Naive thymus-derived CD4-positive, alpha-beta T cell (primary cell): ENCODE data around the gene ATP13A5. TPM values are rescaled to one million over a fixed set of nuclear protein-coding genes. Genes with fewer than 3 reads are reported as not detected.

Source experiments
- ATAC-seq: fragments of 150-1000 bp; cut with Tn5 transposase; 2 replicates; pipeline ENCODE4 v1.10.0; 2021; ENCODE audit warnings: mild to moderate bottlenecking, moderate library complexity
- CTCF ChIA-PET: fragments of 350-600 bp; sonication (Branson Sonifier 250); formaldehyde crosslinking; loops from one replicate; lab custom pipeline; 2021; ENCODE audit warnings: antibody characterized with exemption; lab: Charles Lee
- POLR2A ChIA-PET: fragments of 350-600 bp; sonication (Branson Sonifier 250); formaldehyde crosslinking; loops from one replicate; lab custom pipeline; 2021; ENCODE audit warnings: antibody characterized with exemption, inconsistent platforms; lab: Charles Lee
- DNase-seq, 9 donors: peaks; one replicate each; pipeline versions ENCODE4 v3.0.0 to v3.0.0-alpha.2; 2020 to 2022; ENCODE audit warnings: mixed read lengths in 1 of 9
- H3K27ac ChIP-seq: one replicate; pipeline ENCODE4 v1.7.0; 2013; ENCODE audit warnings: mild to moderate bottlenecking, low read depth, low read length, moderate library complexity
- H3K27me3 ChIP-seq, 2 donors: one replicate each; pipeline ENCODE4 v1.7.0; 2013; ENCODE audit warnings: low read length in 2 of 2, mild to moderate bottlenecking in 2 of 2, moderate library complexity in 2 of 2; ENCODE audit not compliant: control insufficient read depth in 2 of 2, insufficient read depth in 2 of 2
- H3K36me3 ChIP-seq, 3 experiments: 1 replicate in 2 of 3; 2 replicates in 1 of 3; pipeline ENCODE4 v1.7.0; 2013; ENCODE audit warnings: low read length in 3 of 3, mild to moderate bottlenecking in 3 of 3, moderate library complexity in 1 of 3; ENCODE audit not compliant: insufficient read depth in 3 of 3, control insufficient read depth in 2 of 3
- H3K4me1 ChIP-seq, 2 donors: one replicate each; pipeline ENCODE4 v1.7.0; 2013; ENCODE audit warnings: low read length in 2 of 2, mild to moderate bottlenecking in 2 of 2, moderate library complexity in 1 of 2; ENCODE audit not compliant: control insufficient read depth in 2 of 2, insufficient read depth in 2 of 2
- H3K4me3 ChIP-seq: 2 replicates; pipeline ENCODE4 v1.7.0; 2013; ENCODE audit warnings: mild to moderate bottlenecking, low read length
- H3K9me3 ChIP-seq, 3 experiments: 1 replicate in 2 of 3; 2 replicates in 1 of 3; pipeline ENCODE4 v1.7.0; 2013; ENCODE audit warnings: low read length in 3 of 3; ENCODE audit not compliant: control insufficient read depth in 2 of 3
- H3K27ac Mint-ChIP-seq, 9 donors: one replicate each; pipeline ENCODE4 v1.8.0; 2020 to 2022; ENCODE audit warnings: mixed read lengths in 9 of 9, mild to moderate bottlenecking in 8 of 9, moderate library complexity in 5 of 9, inconsistent platforms in 2 of 9
- H3K27me3 Mint-ChIP-seq, 5 donors: one replicate each; pipeline ENCODE4 v1.8.0; 2021 to 2022; ENCODE audit warnings: mixed read lengths in 5 of 5, mild to moderate bottlenecking in 1 of 5
- H3K36me3 Mint-ChIP-seq, 5 donors: one replicate each; pipeline ENCODE4 v1.8.0; 2020 to 2022; ENCODE audit warnings: mixed read lengths in 5 of 5, mild to moderate bottlenecking in 3 of 5, inconsistent platforms in 1 of 5
- H3K4me1 Mint-ChIP-seq, 7 donors: one replicate each; pipeline ENCODE4 v1.8.0; 2020 to 2022; ENCODE audit warnings: mixed read lengths in 7 of 7, mild to moderate bottlenecking in 3 of 7, inconsistent platforms in 1 of 7
- H3K4me3 Mint-ChIP-seq, 10 donors: one replicate each; pipeline ENCODE4 v1.8.0; 2020 to 2022; ENCODE audit warnings: mild to moderate bottlenecking in 10 of 10, mixed read lengths in 10 of 10, moderate library complexity in 6 of 10, inconsistent platforms in 2 of 10
- H3K9me3 Mint-ChIP-seq, 11 donors: one replicate each; pipeline ENCODE4 v1.8.0; 2020 to 2022; ENCODE audit warnings: mixed read lengths in 11 of 11, mild to moderate bottlenecking in 4 of 11, inconsistent platforms in 1 of 11, moderate library complexity in 1 of 11
- intact Hi-C, 2 donors: fragments of 100-400 bp; cut with micrococcal nuclease; formaldehyde crosslinking; loops; one replicate each; pipeline ENCODE4 v1.15.1; 2023
- polyA plus RNA-seq, 2 donors: library from polyadenylated mRNA; unstranded; fragments of 300-500 nt; fragmentation: Illumina TruSeq; gene quantifications; one replicate each; pipeline ENCODE4 v1.2.3, GENCODE V29; 2021
- total RNA-seq, 6 experiments: library from RNA in 5 of 6; stranded (reverse) in 5 of 6; gene quantifications; 1 replicate in 5 of 6; 2 replicates in 1 of 6; pipeline ENCODE4 v1.2.3 and lab custom pipeline; 2021 to 2026

The ATP13A5 gene
- total and polyA plus RNA-seq, 7 experiments from 2014 or later, result not detected

DNA sequence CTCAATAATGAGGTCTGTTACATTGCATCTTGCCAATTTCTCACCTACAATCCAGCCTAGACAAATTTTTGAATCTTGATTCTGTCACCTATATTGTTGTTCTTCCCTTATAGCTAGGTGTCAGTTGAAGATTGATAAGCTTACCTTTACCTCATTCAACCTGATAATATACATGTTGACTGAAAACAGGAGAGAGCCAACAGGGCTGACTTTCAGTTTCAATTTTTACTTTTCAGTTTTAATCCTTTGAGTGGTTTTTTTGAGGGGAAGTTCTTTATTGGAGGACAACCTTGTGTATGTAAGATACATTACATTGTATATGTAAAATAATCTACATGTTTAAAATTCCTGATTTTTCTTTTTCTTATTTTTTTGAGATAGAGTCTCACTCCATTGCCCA, 5.8 kb downstream of the ATP13A5 start:
- Histone ChIP-seq H3K4me1 (no peaks in the 10 kb centered on the region), H3K4me3 (no peak overlapping the region), H3K36me3 (no peaks in the 10 kb centered on the region), H3K27me3 (no peaks in the 10 kb centered on the region), H3K27ac (no peak overlapping the region), H3K9me3 (no peaks in the 10 kb centered on the region)
- no peaks in the 10 kb centered on the region for H3K36me3 Mint-ChIP-seq
- CTCF ChIA-PET, result no interaction called here
- peaks cover 0 to 5% (median 0%) of the 10 kb centered on the region in 7 donors for H3K4me1 Mint-ChIP-seq
- no peak overlapping the region for H3K27ac Mint-ChIP-seq
- no peak for ATAC-seq
- no peak for DNase-seq
- intact Hi-C loops, result no loop called here
- H3K4me3 Mint-ChIP-seq, result no peak overlapping the region
- peaks cover 4 to 25% (median 16%) of the 10 kb centered on the region in 5 donors for H3K27me3 Mint-ChIP-seq
- H3K9me3 Mint-ChIP-seq, result no peaks in the 10 kb centered on the region
- POLR2A ChIA-PET, result no interaction called here

DNA sequence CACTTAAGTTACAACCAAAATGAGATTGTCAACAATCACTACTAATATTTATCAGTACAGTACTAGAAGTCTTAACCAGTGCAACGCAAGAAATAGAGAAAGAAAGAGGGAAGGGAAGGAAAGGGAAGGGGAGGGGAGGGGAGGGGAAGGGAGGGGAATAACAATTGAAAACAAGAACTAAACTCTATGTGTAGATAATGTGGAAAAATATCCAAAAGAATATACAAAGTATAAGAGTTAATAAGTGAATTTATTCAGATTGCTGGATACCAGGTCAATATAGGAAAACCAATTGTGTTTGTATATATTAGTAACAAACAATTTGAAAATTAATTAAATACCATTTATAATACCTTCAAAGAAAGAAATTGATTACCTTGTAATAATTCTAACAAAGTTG, 10.7 kb downstream of the ATP13A5 start:
- Histone ChIP-seq H3K4me3 (no peak overlapping the region), H3K27me3 (no peaks in the 10 kb centered on the region), H3K9me3 (no peaks in the 10 kb centered on the region), H3K36me3 (no peaks in the 10 kb centered on the region), H3K27ac (no peak overlapping the region), H3K4me1 (no peaks in the 10 kb centered on the region)
- no peaks in the 10 kb centered on the region for H3K36me3 Mint-ChIP-seq
- no peak overlapping the region for H3K4me3 Mint-ChIP-seq
- intact Hi-C loops, result no loop called here
- peaks cover 0 to 4% (median 0%) of the 10 kb centered on the region in 7 donors for H3K4me1 Mint-ChIP-seq
- ChIA-PET CTCF (no interaction called here), POLR2A (no interaction called here)
- H3K9me3 Mint-ChIP-seq, result no peaks in the 10 kb centered on the region
- H3K27ac Mint-ChIP-seq, result no peak overlapping the region
- DNase-seq (no peak), ATAC-seq (no peak)
- peaks cover 15 to 24% (median 17%) of the 10 kb centered on the region in 5 donors for H3K27me3 Mint-ChIP-seq

DNA sequence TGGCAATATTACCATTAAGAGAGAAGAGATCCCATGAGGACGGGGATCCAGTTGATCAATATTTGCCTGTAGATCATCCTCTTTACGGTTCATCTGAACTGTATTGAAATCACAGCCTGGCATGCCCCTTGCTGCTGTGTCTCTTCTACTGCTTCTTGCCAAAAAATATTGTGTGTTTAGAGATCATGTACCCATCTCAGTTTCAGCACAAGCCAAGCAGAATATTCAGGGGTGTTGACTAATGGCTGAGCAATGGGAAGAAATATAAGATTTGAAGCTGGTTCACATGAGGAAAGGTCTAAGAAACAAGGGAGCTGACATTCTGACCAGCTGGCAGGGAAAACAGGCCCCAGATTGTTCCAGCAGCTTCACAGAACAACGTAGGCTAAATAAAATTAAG, 21.3 kb downstream of the ATP13A5 start:
- ATAC-seq, result no peak
- ChIA-PET CTCF (no interaction called here), POLR2A (no interaction called here)
- intact Hi-C loops, result no loop called here
- Mint-ChIP-seq H3K4me3 (no peak overlapping the region), H3K36me3 (no peaks in the 10 kb centered on the region), H3K27me3 (peaks cover 6 to 12% (median 8%) of the 10 kb centered on the region in 5 donors), H3K27ac (no peak overlapping the region), H3K9me3 (peaks cover 0 to 3% (median 0%) of the 10 kb centered on the region in 11 donors), H3K4me1 (no peaks in the 10 kb centered on the region)
- no peaks in the 10 kb centered on the region for H3K9me3 ChIP-seq
- no peak overlapping the region for H3K27ac ChIP-seq
- H3K27me3 ChIP-seq, result no peaks in the 10 kb centered on the region
- no peak for DNase-seq
- no peak overlapping the region for H3K4me3 ChIP-seq
- H3K36me3 ChIP-seq, result no peaks in the 10 kb centered on the region
- no peaks in the 10 kb centered on the region for H3K4me1 ChIP-seq

- no peaks in the 10 kb centered on the region for H3K36me3 Mint-ChIP-seq
These were observed 24.1 kb downstream of the ATP13A5 start for GRCh38 chr3:193354423-193354822.

GRCh38 chr3:193350744-193351143, 27.8 kb downstream of the ATP13A5 start:
- POLR2A ChIA-PET, result no interaction called here
- DNase-seq, result no peak
- H3K4me3 Mint-ChIP-seq, result no peak overlapping the region
- intact Hi-C loops, result no loop called here
- no peak overlapping the region for H3K27ac ChIP-seq
- no peaks in the 10 kb centered on the region for H3K4me1 ChIP-seq
- ATAC-seq, result no peak
- peaks cover 0 to 20% (median 9%) of the 10 kb centered on the region in 5 donors for H3K27me3 Mint-ChIP-seq
- H3K9me3 ChIP-seq, result no peaks in the 10 kb centered on the region
- H3K27me3 ChIP-seq, result no peaks in the 10 kb centered on the region
- CTCF ChIA-PET, result no interaction called here
- H3K36me3 ChIP-seq, result no peaks in the 10 kb centered on the region
- no peak overlapping the region for H3K27ac Mint-ChIP-seq
- H3K4me3 ChIP-seq, result no peak overlapping the region
- no peaks in the 10 kb centered on the region for H3K36me3 Mint-ChIP-seq
- no peaks in the 10 kb centered on the region for H3K4me1 Mint-ChIP-seq
- peaks cover 0 to 3% (median 0%) of the 10 kb centered on the region in 11 donors for H3K9me3 Mint-ChIP-seq

More at GRCh38 chr3:193354423-193354822, 24.1 kb downstream of the ATP13A5 start:
- peaks cover 0 to 3% (median 0%) of the 10 kb centered on the region in 11 donors for H3K9me3 Mint-ChIP-seq
- no peak overlapping the region for H3K27ac Mint-ChIP-seq
- ATAC-seq (no peak), DNase-seq (no peak)
- ChIA-PET POLR2A (no interaction called here), CTCF (no interaction called here)
- H3K27ac ChIP-seq, result no peak overlapping the region
- no peaks in the 10 kb centered on the region for H3K9me3 ChIP-seq
- no peak overlapping the region for H3K4me3 ChIP-seq
- no peaks in the 10 kb centered on the region for H3K4me1 Mint-ChIP-seq
- intact Hi-C loops, result no loop called here
- no peaks in the 10 kb centered on the region for H3K27me3 ChIP-seq
- no peaks in the 10 kb centered on the region for H3K36me3 ChIP-seq
- H3K27me3 Mint-ChIP-seq, result peaks cover 0 to 13% (median 11%) of the 10 kb centered on the region in 5 donors
- H3K4me3 Mint-ChIP-seq, result no peak overlapping the region
- H3K4me1 ChIP-seq, result no peaks in the 10 kb centered on the region

- DNase-seq (no peak), ATAC-seq (no peak)
- H3K36me3 Mint-ChIP-seq, result no peaks in the 10 kb centered on the region
- no peak overlapping the region for H3K4me3 Mint-ChIP-seq
- no peak overlapping the region for H3K27ac Mint-ChIP-seq
- no peaks in the 10 kb centered on the region for H3K27me3 ChIP-seq
- H3K9me3 ChIP-seq, result no peaks in the 10 kb centered on the region
- no peaks in the 10 kb centered on the region for H3K36me3 ChIP-seq
- peaks cover 0 to 3% (median 0%) of the 10 kb centered on the region in 11 donors for H3K9me3 Mint-ChIP-seq
- H3K27ac ChIP-seq, result no peak overlapping the region
- no peaks in the 10 kb centered on the region for H3K4me1 ChIP-seq
- POLR2A ChIA-PET, result no interaction called here
- H3K27me3 Mint-ChIP-seq, result peaks cover 0 to 20% (median 11%) of the 10 kb centered on the region in 5 donors
- intact Hi-C loops, result no loop called here
- CTCF ChIA-PET, result no interaction called here
- H3K4me1 Mint-ChIP-seq, result peaks cover 0 to 2% (median 0%) of the 10 kb centered on the region in 7 donors
- H3K4me3 ChIP-seq, result no peak overlapping the region
These were observed 29.9 kb downstream of the ATP13A5 start for GRCh38 chr3:193348686-193349085.
